H1 (cell line): Measurements from ENCODE around the gene CSRP1. TPM values are rescaled to one million over a fixed set of nuclear protein-coding genes. Genes with fewer than 3 reads are reported as not detected.
A peak's percentile ranks its signal among the peaks of the same experiment; 100 is the strongest.

ENCODE experiments used
- CTCF ChIA-PET: fragments of 300-600 bp; sonication (Branson Sonifier 250); formaldehyde crosslinking; loops from one replicate; lab custom pipeline; 2021; ENCODE audit not compliant: partially characterized antibody; lab: Charles Lee
- POLR2A ChIA-PET: fragments of 300-600 bp; sonication (Branson Sonifier 250); formaldehyde crosslinking; loops from one replicate; lab custom pipeline; 2021; ENCODE audit warnings: inconsistent platforms; ENCODE audit not compliant: partially characterized antibody; lab: Charles Lee
- DNase-seq, 2 experiments: peaks; one replicate each; pipeline versions ENCODE4 v3.0.0 to v3.0.0-alpha.2; 2010 to 2022; ENCODE audit warnings: low spot score in 2 of 2, low read depth in 1 of 2, mixed read lengths in 1 of 2
- FAIRE-seq: peaks from 2 replicates; lab custom pipeline; 2011; peaks lifted over from hg19 to GRCh38; lab: Jason Lieb, UNC
- H2AFZ ChIP-seq: 2 replicates; pipeline ENCODE4 v1.8.1; 2012; ENCODE audit warnings: low read length, inconsistent platforms
- H2AK5ac ChIP-seq: 2 replicates; pipeline ENCODE4 v1.6.1; 2013; ENCODE audit warnings: low read depth, low read length
- H2BK120ac ChIP-seq: replicated peaks from 2 replicates; pipeline ENCODE3; 2013; ENCODE audit warnings: low read depth, low read length, inconsistent platforms
- H2BK12ac ChIP-seq: 2 replicates; pipeline ENCODE4 v1.6.1; 2013; ENCODE audit warnings: low read depth, low read length
- H2BK15ac ChIP-seq: 2 replicates; pipeline ENCODE4 v1.6.1; 2013; ENCODE audit warnings: low read length
- H2BK20ac ChIP-seq: 2 replicates; pipeline ENCODE4 v1.6.1; 2013; ENCODE audit warnings: low read length
- H2BK5ac ChIP-seq: 2 replicates; pipeline ENCODE4 v1.6.1; 2013; ENCODE audit warnings: low read depth, low read length
- H3K14ac ChIP-seq: 2 replicates; pipeline ENCODE4 v1.6.1; 2013; ENCODE audit warnings: inconsistent platforms; ENCODE audit not compliant: insufficient read length
- H3K18ac ChIP-seq: 2 replicates; pipeline ENCODE4 v1.6.1; 2013; ENCODE audit warnings: low read length; ENCODE audit errors: extremely low read depth
- H3K23ac ChIP-seq: 2 replicates; pipeline ENCODE4 v1.6.1; 2013; ENCODE audit warnings: inconsistent platforms; ENCODE audit not compliant: insufficient read length
- H3K23me2 ChIP-seq: 2 replicates; pipeline ENCODE4 v1.6.1; 2013; ENCODE audit warnings: low read depth, low read length
- H3K27ac ChIP-seq: 2 replicates; pipeline ENCODE4 v1.6.1; 2011; ENCODE audit warnings: low read depth, low read length, inconsistent platforms
- H3K27me3 ChIP-seq, 4 experiments: replicated peaks in 1 of 4; 1 replicate in 1 of 4; 2 replicates in 3 of 4; pipeline versions ENCODE4 v1.6.1 to v1.8.1; 2011 to 2013; ENCODE audit warnings: low read length in 3 of 4, mild to moderate bottlenecking in 3 of 4, inconsistent platforms in 2 of 4, mixed read lengths in 2 of 4, moderate library complexity in 1 of 4; ENCODE audit not compliant: control insufficient read depth in 3 of 4, insufficient read depth in 3 of 4; ENCODE audit errors: extremely low read depth in 1 of 4
- H3K36me3 ChIP-seq, 4 experiments: 2 replicates each; pipeline versions ENCODE4 v1.6.1 to v1.8.1; 2011 to 2013; ENCODE audit warnings: mild to moderate bottlenecking in 4 of 4, low read length in 3 of 4, moderate library complexity in 2 of 4, control low read depth in 1 of 4, inconsistent platforms in 1 of 4; ENCODE audit not compliant: insufficient read depth in 4 of 4, control insufficient read depth in 2 of 4
- H3K4ac ChIP-seq: replicated peaks from 2 replicates; pipeline ENCODE3; 2013; ENCODE audit warnings: low read length, low read depth, mixed read lengths, inconsistent platforms; ENCODE audit not compliant: insufficient read length
- H3K4me1 ChIP-seq, 4 experiments: replicated peaks in 1 of 4; 1 replicate in 1 of 4; 2 replicates in 3 of 4; pipeline versions ENCODE4 v1.6.1 to v1.8.1; 2011 to 2013; ENCODE audit warnings: low read length in 3 of 4, inconsistent platforms in 2 of 4, mixed read lengths in 1 of 4; ENCODE audit not compliant: insufficient read depth in 4 of 4, control insufficient read depth in 3 of 4
- H3K4me2 ChIP-seq, 2 experiments: 2 replicates each; pipeline versions ENCODE4 v1.6.1 to v1.8.1; 2011 to 2013; ENCODE audit warnings: low read depth in 2 of 2, low read length in 2 of 2, control low read depth in 1 of 2, inconsistent platforms in 1 of 2, mild to moderate bottlenecking in 1 of 2; ENCODE audit not compliant: insufficient read depth in 1 of 2
- H3K4me3 ChIP-seq, 4 experiments: fragments of 200-600, 300-600 bp in 1 of 4; sonication (generic), shearing (Covaris generic), sonication (Bioruptor Twin) in 1 of 4; 2 replicates each; pipeline versions ENCODE4 v1.5.1 to v1.8.1; 2011 to 2016; ENCODE audit warnings: low read length in 4 of 4, low read depth in 3 of 4, control low read depth in 2 of 4, inconsistent platforms in 2 of 4, mild to moderate bottlenecking in 2 of 4, mixed read lengths in 1 of 4, moderate library complexity in 1 of 4; ENCODE audit not compliant: insufficient read depth in 2 of 4; ENCODE audit errors: extremely low read depth in 1 of 4
- H3K56ac ChIP-seq: replicated peaks from 2 replicates; pipeline ENCODE3; 2013; ENCODE audit warnings: low read depth, mild to moderate bottlenecking, mixed read lengths, low read length, inconsistent platforms; ENCODE audit not compliant: insufficient read length
- H3K79me1 ChIP-seq: 2 replicates; pipeline ENCODE4 v1.6.1; 2013; ENCODE audit warnings: low read depth, low read length, control low read depth
- H3K79me2 ChIP-seq, 2 experiments: 2 replicates each; pipeline versions ENCODE4 v1.6.1 to v1.8.1; 2012 to 2013; ENCODE audit warnings: low read length in 2 of 2, mild to moderate bottlenecking in 2 of 2, inconsistent platforms in 1 of 2; ENCODE audit not compliant: insufficient read depth in 2 of 2, control insufficient read depth in 1 of 2
- H3K9ac ChIP-seq, 4 experiments: replicated peaks in 1 of 4; 1 replicate in 1 of 4; 2 replicates in 3 of 4; pipeline versions ENCODE4 v1.6.1 to v1.8.1; 2011 to 2013; ENCODE audit warnings: low read depth in 3 of 4, low read length in 3 of 4, control low read depth in 2 of 4, mild to moderate bottlenecking in 2 of 4, moderate library complexity in 2 of 4, inconsistent platforms in 1 of 4; ENCODE audit errors: extremely low read depth in 1 of 4
- H3K9me3 ChIP-seq, 2 experiments: 2 replicates each; pipeline versions ENCODE4 v1.6.1 to v1.8.1; 2012 to 2013; ENCODE audit warnings: mild to moderate bottlenecking in 2 of 2, moderate library complexity in 2 of 2, control low read depth in 1 of 2, inconsistent platforms in 1 of 2, low read depth in 1 of 2, low read length in 1 of 2, mixed read lengths in 1 of 2; ENCODE audit not compliant: insufficient read depth in 2 of 2
- H4K20me1 ChIP-seq, 2 experiments: replicated peaks in 1 of 2; 2 replicates each; pipeline versions ENCODE3 to v1.8.1; 2011 to 2013; ENCODE audit warnings: inconsistent platforms in 2 of 2, low read length in 2 of 2, mild to moderate bottlenecking in 1 of 2; ENCODE audit not compliant: insufficient read depth in 2 of 2, control insufficient read depth in 1 of 2
- H4K5ac ChIP-seq: 2 replicates; pipeline ENCODE4 v1.6.1; 2013; ENCODE audit warnings: low read length, low read depth, mixed read lengths, inconsistent platforms; ENCODE audit not compliant: insufficient read length
- H4K8ac ChIP-seq: 2 replicates; pipeline ENCODE4 v1.8.0; 2013; ENCODE audit warnings: mild to moderate bottlenecking, moderate library complexity, low read length, inconsistent platforms; ENCODE audit not compliant: insufficient read depth; ENCODE audit errors: extremely low read depth
- H4K91ac ChIP-seq: replicated peaks from 2 replicates; pipeline ENCODE3; 2013; ENCODE audit warnings: low read length, mixed read lengths, inconsistent platforms; ENCODE audit not compliant: insufficient read length
- ATF3 ChIP-seq: IDR thresholded peaks from 2 replicates; pipeline ENCODE4 v1.6.1; 2011; ENCODE audit warnings: low read depth, mild to moderate bottlenecking, low read length; ENCODE audit not compliant: insufficient read depth
- CEBPB ChIP-seq: IDR thresholded peaks from 2 replicates; pipeline ENCODE4 v1.6.1; 2012; ENCODE audit warnings: low read depth, low read length
- RNF2 ChIP-seq: fragments of 200-900, 300-1000 bp; sonication (generic); IDR thresholded peaks from 2 replicates; pipeline ENCODE4 v1.7.1; 2016; ENCODE audit warnings: borderline replicate concordance, low read depth, mild to moderate bottlenecking, antibody characterized with exemption, low read length; ENCODE audit not compliant: poor library complexity, severe bottlenecking; ENCODE audit errors: missing control alignments
- USF2 ChIP-seq: IDR thresholded peaks from 2 replicates; pipeline ENCODE4 v1.6.1; 2011; ENCODE audit warnings: low read length, improper control_type of control experiment
- WGBS, 2 experiments: shearing (Covaris generic) in 1 of 2; methylation state at CpG; one replicate each; pipeline versions ENCODE4 v1.1.6 to v1.1.7; 2013 to 2015; ENCODE audit warnings: low lambda C conversion rate in 2 of 2, mixed read lengths in 2 of 2, inconsistent platforms in 1 of 2, low coverage in 1 of 2, missing lambda C conversion rate in 1 of 2; ENCODE audit not compliant: insufficient replicate concordance in 2 of 2, insufficient coverage in 1 of 2, insufficient read length in 1 of 2; ENCODE audit errors: extremely low coverage in 1 of 2, missing lambda C conversion rate in 1 of 2; 5-methylcytosine and 5-hydroxymethylcytosine counted together
- polyA plus RNA-seq, 7 experiments: library from polyadenylated mRNA; depleted of rRNA in 3 of 7; stranded (reverse) in 5 of 7; unstranded in 2 of 7; fragments of >200 nt in 5 of 7; fragments of 200-250 nt in 2 of 7; gene quantifications; 1 replicate in 5 of 7; 2 replicates in 1 of 7; 4 replicates in 1 of 7; pipeline versions ENCODE4 v1.2.1 to v1.2.3, GENCODE V29; 2011 to 2013; ENCODE audit warnings: missing spikeins in 2 of 7, mixed read lengths in 2 of 7
- total RNA-seq: library from RNA; stranded (reverse); fragmentation: NEBNext Ultra II Directional; extraction: Animal tissue kit (Norgen Biotek cat#: 25700); gene quantifications from 2 replicates; pipeline ENCODE4 v1.2.1, GENCODE V29; 2021

CSRP1 gene
- total and polyA plus RNA-seq, 2 of the 8 experiments (the other 6 are each of a cell fraction or from before 2014, with no cell fraction given), result 14.2 to 22.3 TPM

- no peak for DNase-seq
- peak overlapping the region; percentile 41; the same call in 1 of the 2 replicates for H2BK5ac ChIP-seq
- H4K5ac ChIP-seq, result no peak overlapping the region
- no peaks in the 10 kb centered on the region for H3K27me3 ChIP-seq
- no peak overlapping the region for H4K8ac ChIP-seq
- H3K23me2 ChIP-seq, result no peaks in the 10 kb centered on the region
- peaks cover 2 to 9% (median 5%) of the 10 kb centered on the region in 4 experiments for H3K4me1 ChIP-seq
- no peak overlapping the region for H3K4me2 ChIP-seq
- peak overlapping the region; percentile 62 for H2BK12ac ChIP-seq
- no peak overlapping the region for H2BK20ac ChIP-seq
- CTCF ChIA-PET, result interaction anchor here (0.7 to 12.7 kb wide), 8 partner anchors 8 to 203 kb away, joined by 3 to 155 read pairs (median 8); partner anchors contain the start of genes CSRP1 and PHLDA3
- H3K4me3 ChIP-seq, result no peak overlapping the region
- no peak overlapping the region for H3K23ac ChIP-seq
- H3K18ac ChIP-seq, result no peak overlapping the region
- H2AFZ ChIP-seq, result peak overlapping the region; percentile 65
- H3K9ac ChIP-seq, result 0 out of 7 replicates have a peak overlapping the region, but pooled peaks of 1 of the 4 experiments have one; percentile 6
- no peak overlapping the region for H2BK120ac ChIP-seq
- H3K56ac ChIP-seq, result no peak overlapping the region
- FAIRE-seq, result no peak
- H3K14ac ChIP-seq, result no peak overlapping the region
- no peak overlapping the region for H3K4ac ChIP-seq
- H4K91ac ChIP-seq, result no peak overlapping the region
- H2BK15ac ChIP-seq, result 0 out of 2 replicates have a peak overlapping the region, but pooled peaks have one; percentile 23
- no peak overlapping the region for H2AK5ac ChIP-seq
- TF ChIP-seq CEBPB, result peak; percentile 79
- TF ChIP-seq RNF2, result no peak
- no peak for TF ChIP-seq USF2
- TF ChIP-seq ATF3, result no peak
- TF ChIP-seq, all 59 proteins: peak for 1
- POLR2A ChIA-PET, result interaction anchor here (1.3 to 2.6 kb wide), 2 partner anchors 9 to 12 kb away, joined by 5 to 11 read pairs; partner anchors contain the start of gene PHLDA3
- H3K27ac ChIP-seq, result no peak overlapping the region
- H3K79me2 ChIP-seq, result no peaks in the 10 kb centered on the region
- H4K20me1 ChIP-seq, result no peaks in the 10 kb centered on the region
- 72% methylated on average over 11 of the region's 11 CpGs; no CpG with 5 or more reads in 1 of the 2 experiments for WGBS, 2 experiments
- H3K79me1 ChIP-seq, result no peaks in the 10 kb centered on the region
- no peaks in the 10 kb centered on the region for H3K9me3 ChIP-seq
- H3K36me3 ChIP-seq, result no peaks in the 10 kb centered on the region
These were observed 50.2 kb downstream of the CSRP1 start for GRCh38 chr1:201456499-201457309.
